GM21717 (cell line): ENCODE results near the gene PPP1CC.
"Not testable (repeated sequence)": the region's sequence is repeated elsewhere in the genome, so short reads cannot be mapped to it uniquely, and the experiment has no call there.

Source experiments
- ATAC-seq: cut with Tn5 transposase; IDR thresholded peaks from one replicate; pipeline ENCODE4 v1.9.1; 2021; ENCODE audit warnings: mild to moderate bottlenecking, moderate library complexity; ENCODE audit not compliant: unreplicated experiment

The PPP1CC gene

GRCh38 chr12:110742718-110743570 lies at the start of gene PPP1CC:
Gene PPP1CC (minus strand): TSS chr12:110742891. CDS start chr12:110742707, 184 bp downstream.
- peak; percentile 54 for ATAC-seq

- ATAC-seq = no peak
These were observed 48.9 kb upstream of the PPP1CC start for GRCh38 chr12:110791589-110791988.

GRCh38 chr12:110790301-110790700 lies 47.6 kb upstream of the PPP1CC start:
- no peak for ATAC-seq

GRCh38 chr12:110786012-110786411 lies 43.3 kb upstream of the PPP1CC start:
- no peak for ATAC-seq

- no peak for ATAC-seq
These were observed 42.5 kb upstream of the PPP1CC start for GRCh38 chr12:110785240-110785639.

GRCh38 chr12:110782922-110783321 lies 40.2 kb upstream of the PPP1CC start:
- ATAC-seq = no peak

- ATAC-seq = no peak
These were observed 39.4 kb upstream of the PPP1CC start for GRCh38 chr12:110782094-110782493.

GRCh38 chr12:110780448-110780847 lies 37.8 kb upstream of the PPP1CC start:
- ATAC-seq = no peak

- ATAC-seq = no peak
These were observed 36.3 kb upstream of the PPP1CC start for GRCh38 chr12:110778833-110779577.

GRCh38 chr12:110776410-110776809 lies 33.7 kb upstream of the PPP1CC start:
- ATAC-seq = peak; percentile 94

- no peak for ATAC-seq
These were observed 33.3 kb upstream of the PPP1CC start for GRCh38 chr12:110775997-110776396.

- no peak for ATAC-seq
These were observed 32.1 kb upstream of the PPP1CC start for GRCh38 chr12:110774824-110775223.

- ATAC-seq = no peak
These were observed 26.3 kb upstream of the PPP1CC start for GRCh38 chr12:110768960-110769359.

- no peak for ATAC-seq
These were observed 25.2 kb upstream of the PPP1CC start for GRCh38 chr12:110767863-110768262.

GRCh38 chr12:110766311-110767154 lies 23.8 kb upstream of the PPP1CC start:
- no peak for ATAC-seq

- not testable (repeated sequence) for ATAC-seq
These were observed 22.9 kb upstream of the PPP1CC start for GRCh38 chr12:110765572-110765971.

- no peak for ATAC-seq
These were observed 22.4 kb upstream of the PPP1CC start for GRCh38 chr12:110765111-110765510.

GRCh38 chr12:110763583-110763982 lies 20.9 kb upstream of the PPP1CC start:
- ATAC-seq = no peak

- ATAC-seq = no peak
These were observed 20.2 kb upstream of the PPP1CC start for GRCh38 chr12:110762891-110763290.

GRCh38 chr12:110760204-110760609 lies 17.5 kb upstream of the PPP1CC start:
- ATAC-seq = no peak

- no peak for ATAC-seq
These were observed 16.2 kb upstream of the PPP1CC start for GRCh38 chr12:110758922-110759321.
